DND-41 (cell line): ENCODE results near the gene IQGAP2.

Experiments
- CTCF ChIP-seq: IDR thresholded peaks from 2 replicates; pipeline ENCODE4 v1.5.1; 2012; ENCODE audit warnings: borderline replicate concordance, low read length, moderate library complexity, mild to moderate bottlenecking; ENCODE audit not compliant: poor library complexity, severe bottlenecking; ENCODE audit errors: extremely low read depth
- EZH2 ChIP-seq: IDR thresholded peaks from 3 replicates; pipeline ENCODE4 v1.6.1; 2012; ENCODE audit warnings: borderline replicate concordance, low read depth, mild to moderate bottlenecking, moderate library complexity, low read length, inconsistent platforms; ENCODE audit not compliant: severe bottlenecking

- TF ChIP-seq CTCF (no peak), EZH2 (no peak)
Observed at GRCh38 chr5:76744632-76745031, 341.5 kb downstream of the IQGAP2 start.
